NB4 (cell line): Measurements from ENCODE around the gene MICU1.

Experiments used
- POLR2A ChIP-seq: IDR thresholded peaks from 2 replicates; pipeline ENCODE4 v1.6.1; 2011; ENCODE audit warnings: mild to moderate bottlenecking; ENCODE audit not compliant: insufficient read length; ENCODE audit errors: extremely low read depth
- TF ChIP-seq, protein P1 (sequence below): IDR thresholded peaks from one replicate; pipeline ENCODE4 v1.5.1; 2012; ENCODE audit warnings: low read depth, low read length

DNA sequence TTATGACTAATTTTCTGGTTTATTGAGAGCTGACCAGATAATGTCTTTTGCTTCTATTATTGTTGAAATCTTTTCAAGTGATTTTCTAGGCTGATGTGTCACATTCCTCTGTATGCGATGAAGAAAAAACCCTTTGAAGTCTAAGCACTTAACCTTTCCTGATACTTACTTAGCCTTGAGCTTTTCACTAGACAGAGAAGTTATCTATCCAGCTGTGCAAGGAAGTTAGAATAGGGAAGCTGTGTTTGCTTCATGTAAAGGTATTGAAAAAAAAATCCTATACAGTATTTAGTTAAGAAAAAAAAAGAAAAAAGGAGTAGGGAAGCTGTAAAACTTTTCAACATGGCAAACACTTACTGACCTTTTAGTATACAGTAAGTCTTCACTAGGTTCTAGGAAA is 153.6 kb downstream of the MICU1 start:
- TF ChIP-seq, protein P1, sequence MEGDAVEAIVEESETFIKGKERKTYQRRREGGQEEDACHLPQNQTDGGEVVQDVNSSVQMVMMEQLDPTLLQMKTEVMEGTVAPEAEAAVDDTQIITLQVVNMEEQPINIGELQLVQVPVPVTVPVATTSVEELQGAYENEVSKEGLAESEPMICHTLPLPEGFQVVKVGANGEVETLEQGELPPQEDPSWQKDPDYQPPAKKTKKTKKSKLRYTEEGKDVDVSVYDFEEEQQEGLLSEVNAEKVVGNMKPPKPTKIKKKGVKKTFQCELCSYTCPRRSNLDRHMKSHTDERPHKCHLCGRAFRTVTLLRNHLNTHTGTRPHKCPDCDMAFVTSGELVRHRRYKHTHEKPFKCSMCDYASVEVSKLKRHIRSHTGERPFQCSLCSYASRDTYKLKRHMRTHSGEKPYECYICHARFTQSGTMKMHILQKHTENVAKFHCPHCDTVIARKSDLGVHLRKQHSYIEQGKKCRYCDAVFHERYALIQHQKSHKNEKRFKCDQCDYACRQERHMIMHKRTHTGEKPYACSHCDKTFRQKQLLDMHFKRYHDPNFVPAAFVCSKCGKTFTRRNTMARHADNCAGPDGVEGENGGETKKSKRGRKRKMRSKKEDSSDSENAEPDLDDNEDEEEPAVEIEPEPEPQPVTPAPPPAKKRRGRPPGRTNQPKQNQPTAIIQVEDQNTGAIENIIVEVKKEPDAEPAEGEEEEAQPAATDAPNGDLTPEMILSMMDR: no peak
- TF ChIP-seq POLR2A: no peak
